Measurements from ENCODE around the gene REG4.

- TF ChIP-seq CTCF (IDR thresholded peaks at IDR 0.05; ENCODE audit: poor library complexity, severe bottlenecking) = no peak
- TF ChIP-seq EP300 (conservative IDR thresholded peaks at IDR 0.05; ENCODE audit: poor library complexity, severe bottlenecking) = no peak
Observed at GRCh38 chr1:119797606-119798005, 13.7 kb downstream of the REG4 start.
